ENCODE results near the gene LIME1. TPM values are rescaled to one million over a fixed set of nuclear protein-coding genes. Genes with fewer than 3 reads are reported as not detected.

Gene LIME1
- total and polyA plus RNA-seq, 9 of the 15 experiments (the other 6 are each of a cell fraction or from before 2014, with no cell fraction given) = 0.11 to 17.1 (median 2.8) TPM; not detected in 2

DNA sequence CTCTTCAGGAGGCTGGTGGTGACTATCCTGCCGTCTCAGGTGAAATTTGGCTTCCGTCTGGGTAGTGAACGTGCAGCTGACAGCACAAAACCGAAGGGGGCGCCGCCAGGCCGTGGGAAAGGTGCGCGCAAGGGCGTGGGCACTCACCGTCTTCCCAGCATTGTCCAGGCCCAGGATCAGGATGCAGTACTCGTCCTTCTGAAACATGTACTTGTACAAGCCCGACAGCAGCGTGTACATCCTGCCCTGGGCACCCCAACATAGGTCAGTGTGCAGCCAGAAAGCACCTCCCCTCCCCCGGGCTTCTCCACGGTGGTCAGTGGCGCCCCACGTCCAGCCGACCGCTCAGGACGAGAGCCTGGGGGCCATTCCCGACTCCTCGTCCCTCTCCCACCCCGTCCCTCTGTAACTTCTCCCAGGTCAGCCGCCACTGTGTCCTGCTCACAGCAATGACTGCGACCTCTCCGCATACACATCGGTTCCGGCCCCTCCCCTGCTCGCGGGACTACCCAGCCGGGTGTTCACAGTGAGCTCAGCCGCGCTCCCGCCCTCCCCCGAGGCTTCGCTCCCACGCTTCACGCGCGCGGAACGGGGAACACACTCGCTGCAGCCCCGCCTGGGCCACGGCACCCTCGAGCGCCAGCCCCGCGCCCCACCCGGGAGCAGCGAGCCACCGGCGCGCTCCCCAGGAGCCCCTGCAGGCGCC lies 29.5 kb upstream of the LIME1 start (continued):
- TF ChIP-seq NR3C1 (CRISPR knock-in tag; IDR thresholded peaks at IDR 0.05) (no peak), TAF9B (IDR thresholded peaks at IDR 0.05; ENCODE audit: partially characterized antibody) (no peak), SREBF2 (CRISPR knock-in tag; IDR thresholded peaks at IDR 0.05) (no peak), SMARCC2 (IDR thresholded peaks at IDR 0.05; ENCODE audit: low read depth) (no peak), TCFL5 (CRISPR knock-in tag; conservative IDR thresholded peaks at IDR 0.05) (no peak), MYC (IDR thresholded peaks at IDR 0.05; ENCODE audit: low read depth, low read length) (peak; percentile 63), MYC (CRISPR knock-in tag; IDR thresholded peaks at IDR 0.05; ENCODE audit: borderline replicate concordance, low read depth) (no peak), ETS2 (tag; IDR thresholded peaks at IDR 0.05; ENCODE audit: borderline replicate concordance, poor library complexity, severe bottlenecking) (no peak), SMARCB1 (IDR thresholded peaks at IDR 0.05; ENCODE audit: insufficient read length, low read depth) (no peak), SRSF3 (IDR thresholded peaks at IDR 0.05; ENCODE audit: insufficient read depth, low read length) (no peak), PCBP2 (IDR thresholded peaks at IDR 0.05; ENCODE audit: low read depth, low read length, poor library complexity, severe bottlenecking) (no peak), KLF13 (tag; IDR thresholded peaks at IDR 0.05; ENCODE audit: borderline replicate concordance, low read depth) (no peak; the same call in 1 of the 2 replicates), ZNF143 (CRISPR knock-in tag; IDR thresholded peaks at IDR 0.05) (no peak), ZFP1 (CRISPR knock-in tag; IDR thresholded peaks at IDR 0.05) (no peak), ZNF134 (CRISPR knock-in tag; conservative IDR thresholded peaks at IDR 0.05) (no peak)
- TF ChIP-seq, protein P1, sequence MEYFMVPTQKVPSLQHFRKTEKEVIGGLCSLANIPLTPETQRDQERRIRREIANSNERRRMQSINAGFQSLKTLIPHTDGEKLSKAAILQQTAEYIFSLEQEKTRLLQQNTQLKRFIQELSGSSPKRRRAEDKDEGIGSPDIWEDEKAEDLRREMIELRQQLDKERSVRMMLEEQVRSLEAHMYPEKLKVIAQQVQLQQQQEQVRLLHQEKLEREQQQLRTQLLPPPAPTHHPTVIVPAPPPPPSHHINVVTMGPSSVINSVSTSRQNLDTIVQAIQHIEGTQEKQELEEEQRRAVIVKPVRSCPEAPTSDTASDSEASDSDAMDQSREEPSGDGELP (CRISPR knock-in tag; IDR thresholded peaks at IDR 0.05; ENCODE audit: borderline replicate concordance) = peak; percentile 86
- TF ChIP-seq, protein P2, sequence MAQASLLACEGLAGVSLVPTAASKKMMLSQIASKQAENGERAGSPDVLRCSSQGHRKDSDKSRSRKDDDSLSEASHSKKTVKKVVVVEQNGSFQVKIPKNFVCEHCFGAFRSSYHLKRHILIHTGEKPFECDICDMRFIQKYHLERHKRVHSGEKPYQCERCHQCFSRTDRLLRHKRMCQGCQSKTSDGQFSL (CRISPR knock-in tag; IDR thresholded peaks at IDR 0.05) = no peak
- TF ChIP-seq, protein P2 (tag; IDR thresholded peaks at IDR 0.05) = no peak
- TF ChIP-seq, protein P3, sequence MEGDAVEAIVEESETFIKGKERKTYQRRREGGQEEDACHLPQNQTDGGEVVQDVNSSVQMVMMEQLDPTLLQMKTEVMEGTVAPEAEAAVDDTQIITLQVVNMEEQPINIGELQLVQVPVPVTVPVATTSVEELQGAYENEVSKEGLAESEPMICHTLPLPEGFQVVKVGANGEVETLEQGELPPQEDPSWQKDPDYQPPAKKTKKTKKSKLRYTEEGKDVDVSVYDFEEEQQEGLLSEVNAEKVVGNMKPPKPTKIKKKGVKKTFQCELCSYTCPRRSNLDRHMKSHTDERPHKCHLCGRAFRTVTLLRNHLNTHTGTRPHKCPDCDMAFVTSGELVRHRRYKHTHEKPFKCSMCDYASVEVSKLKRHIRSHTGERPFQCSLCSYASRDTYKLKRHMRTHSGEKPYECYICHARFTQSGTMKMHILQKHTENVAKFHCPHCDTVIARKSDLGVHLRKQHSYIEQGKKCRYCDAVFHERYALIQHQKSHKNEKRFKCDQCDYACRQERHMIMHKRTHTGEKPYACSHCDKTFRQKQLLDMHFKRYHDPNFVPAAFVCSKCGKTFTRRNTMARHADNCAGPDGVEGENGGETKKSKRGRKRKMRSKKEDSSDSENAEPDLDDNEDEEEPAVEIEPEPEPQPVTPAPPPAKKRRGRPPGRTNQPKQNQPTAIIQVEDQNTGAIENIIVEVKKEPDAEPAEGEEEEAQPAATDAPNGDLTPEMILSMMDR (IDR thresholded peaks at IDR 0.05 in 2 of 3, conservative IDR thresholded peaks at IDR 0.05 in 1 of 3; ENCODE audit: insufficient read depth in 2 of 3, low read depth in 1 of 3, low read length in 3 of 3) = peak; percentile 82 to 88 (median 84)
- TF ChIP-seq, protein P4, sequence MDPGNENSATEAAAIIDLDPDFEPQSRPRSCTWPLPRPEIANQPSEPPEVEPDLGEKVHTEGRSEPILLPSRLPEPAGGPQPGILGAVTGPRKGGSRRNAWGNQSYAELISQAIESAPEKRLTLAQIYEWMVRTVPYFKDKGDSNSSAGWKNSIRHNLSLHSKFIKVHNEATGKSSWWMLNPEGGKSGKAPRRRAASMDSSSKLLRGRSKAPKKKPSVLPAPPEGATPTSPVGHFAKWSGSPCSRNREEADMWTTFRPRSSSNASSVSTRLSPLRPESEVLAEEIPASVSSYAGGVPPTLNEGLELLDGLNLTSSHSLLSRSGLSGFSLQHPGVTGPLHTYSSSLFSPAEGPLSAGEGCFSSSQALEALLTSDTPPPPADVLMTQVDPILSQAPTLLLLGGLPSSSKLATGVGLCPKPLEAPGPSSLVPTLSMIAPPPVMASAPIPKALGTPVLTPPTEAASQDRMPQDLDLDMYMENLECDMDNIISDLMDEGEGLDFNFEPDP (CRISPR knock-in tag; IDR thresholded peaks at IDR 0.05) = no peak
- TF ChIP-seq, protein P5, sequence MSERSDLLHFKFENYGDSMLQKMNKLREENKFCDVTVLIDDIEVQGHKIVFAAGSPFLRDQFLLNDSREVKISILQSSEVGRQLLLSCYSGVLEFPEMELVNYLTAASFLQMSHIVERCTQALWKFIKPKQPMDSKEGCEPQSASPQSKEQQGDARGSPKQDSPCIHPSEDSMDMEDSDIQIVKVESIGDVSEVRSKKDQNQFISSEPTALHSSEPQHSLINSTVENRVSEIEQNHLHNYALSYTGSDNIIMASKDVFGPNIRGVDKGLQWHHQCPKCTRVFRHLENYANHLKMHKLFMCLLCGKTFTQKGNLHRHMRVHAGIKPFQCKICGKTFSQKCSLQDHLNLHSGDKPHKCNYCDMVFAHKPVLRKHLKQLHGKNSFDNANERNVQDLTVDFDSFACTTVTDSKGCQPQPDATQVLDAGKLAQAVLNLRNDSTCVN (CRISPR knock-in tag; IDR thresholded peaks at IDR 0.05) = no peak; the same call in 1 of the 2 replicates
